ENCODE measurements around the gene GRAMD2A. TPM values are rescaled to one million over a fixed set of nuclear protein-coding genes. Genes with fewer than 3 reads are reported as not detected.

GRAMD2A gene
- polyA plus RNA-seq, 4 donors = 6.4 to 10.0 (median 7.9) TPM

DNA sequence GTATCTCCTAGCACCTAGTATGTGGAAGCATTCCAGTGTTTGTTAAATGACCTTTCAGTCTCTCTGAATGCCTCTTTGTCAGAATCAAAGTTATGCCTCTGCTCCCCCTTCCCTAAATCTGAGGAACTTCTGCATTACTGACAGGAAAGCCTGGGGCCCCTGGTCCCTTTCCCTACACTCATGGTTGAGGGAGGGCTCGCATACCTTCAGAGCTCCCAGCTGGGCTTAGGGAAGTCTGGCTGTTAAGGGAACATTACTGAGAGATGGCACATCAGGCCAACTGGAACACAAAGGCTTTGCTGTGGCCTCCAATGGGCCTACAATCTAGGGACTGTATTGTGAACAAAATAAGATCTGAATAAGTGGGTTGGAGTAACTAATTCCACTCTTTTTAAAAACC lies 23.1 kb upstream of the GRAMD2A start:
- no peak for DNase-seq (ENCODE audit: low read depth in 4 of 4, low spot score in 3 of 4)

DNA sequence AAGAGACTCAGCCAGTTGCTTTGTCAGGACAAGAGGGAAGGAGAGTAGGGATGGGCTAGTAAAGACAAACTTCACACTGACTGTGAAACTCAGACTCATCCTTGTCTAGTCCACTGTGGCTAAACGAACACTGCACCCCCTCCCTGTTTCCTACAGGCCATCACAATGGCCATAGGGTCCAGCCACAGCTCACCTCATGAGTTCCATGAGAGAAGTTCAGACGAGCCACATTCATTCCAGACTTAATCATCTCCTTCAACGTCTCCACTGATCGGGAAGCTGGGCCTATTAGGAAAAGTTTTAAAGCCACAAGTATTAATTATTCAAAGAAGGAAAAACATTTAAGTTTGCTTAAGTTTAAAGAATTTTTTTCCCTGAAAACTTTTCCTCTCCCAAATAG lies 19.6 kb upstream of the GRAMD2A start:
- no peak for DNase-seq (ENCODE audit: low read depth in 4 of 4, low spot score in 3 of 4)

DNA sequence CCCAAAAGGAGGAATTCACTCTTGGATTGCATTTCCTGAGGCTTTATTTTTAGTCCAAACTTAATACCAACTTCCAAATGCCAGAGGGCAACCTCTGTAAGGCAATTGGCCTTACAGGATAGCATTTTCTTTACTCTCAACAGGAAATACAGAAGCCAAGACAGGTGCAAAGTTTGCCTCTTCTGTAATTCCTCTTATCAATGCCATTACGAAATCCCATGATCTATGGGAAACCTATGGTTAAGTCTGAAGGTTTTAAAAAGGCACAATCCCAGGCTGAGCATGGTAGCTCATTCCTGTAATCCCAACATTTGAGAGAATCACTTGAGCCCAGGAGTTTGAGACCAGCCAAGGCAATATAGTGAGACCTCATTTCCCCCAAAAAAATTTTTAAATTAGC lies 18.5 kb upstream of the GRAMD2A start:
- DNase-seq (ENCODE audit: low read depth in 4 of 4, low spot score in 3 of 4) = no peak

DNA sequence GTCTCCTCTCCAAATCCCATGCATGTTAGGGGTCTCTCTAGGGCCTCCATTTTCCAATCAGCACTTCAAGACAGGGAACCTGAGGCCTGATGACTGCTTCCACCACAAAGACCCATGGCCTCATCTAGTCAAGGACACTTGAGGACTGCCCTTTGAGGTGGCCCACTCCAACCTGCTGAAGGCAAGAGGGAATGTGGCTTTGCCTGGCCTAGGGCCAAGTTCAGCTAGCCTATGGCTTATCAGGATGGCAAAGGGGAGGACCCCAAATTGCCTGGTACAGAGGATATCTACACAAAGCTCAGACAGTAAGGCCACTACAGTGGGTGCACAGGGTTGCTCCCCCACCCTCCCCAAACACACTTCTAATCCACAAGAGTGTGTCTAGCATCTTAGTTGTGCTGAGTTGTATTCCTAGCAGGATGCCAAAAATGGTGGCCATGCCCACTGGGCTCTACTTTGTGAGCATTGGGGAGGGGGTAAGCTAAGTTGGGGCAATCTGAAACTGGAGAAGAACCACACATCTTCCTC lies 10.0 kb upstream of the GRAMD2A start:
- no peak for DNase-seq (ENCODE audit: low read depth in 4 of 4, low spot score in 3 of 4)

DNA sequence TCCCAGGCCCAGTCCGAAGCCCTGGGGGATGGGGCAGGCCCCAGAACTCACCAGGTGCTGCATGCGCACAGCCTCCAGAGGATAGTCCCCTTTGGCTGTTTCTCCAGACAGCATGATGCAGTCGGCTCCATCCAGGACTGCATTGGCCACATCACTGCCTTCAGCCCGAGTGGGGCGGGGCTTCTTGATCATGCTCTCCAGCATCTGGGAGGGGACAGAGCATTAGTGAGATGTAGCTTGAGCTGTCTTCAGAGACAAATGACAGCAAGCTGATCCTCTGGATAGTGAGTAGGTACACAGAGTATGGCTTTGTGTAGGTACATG lies 9.1 kb upstream of the GRAMD2A start:
- no peak for DNase-seq (ENCODE audit: low read depth in 4 of 4, low spot score in 3 of 4)

DNA sequence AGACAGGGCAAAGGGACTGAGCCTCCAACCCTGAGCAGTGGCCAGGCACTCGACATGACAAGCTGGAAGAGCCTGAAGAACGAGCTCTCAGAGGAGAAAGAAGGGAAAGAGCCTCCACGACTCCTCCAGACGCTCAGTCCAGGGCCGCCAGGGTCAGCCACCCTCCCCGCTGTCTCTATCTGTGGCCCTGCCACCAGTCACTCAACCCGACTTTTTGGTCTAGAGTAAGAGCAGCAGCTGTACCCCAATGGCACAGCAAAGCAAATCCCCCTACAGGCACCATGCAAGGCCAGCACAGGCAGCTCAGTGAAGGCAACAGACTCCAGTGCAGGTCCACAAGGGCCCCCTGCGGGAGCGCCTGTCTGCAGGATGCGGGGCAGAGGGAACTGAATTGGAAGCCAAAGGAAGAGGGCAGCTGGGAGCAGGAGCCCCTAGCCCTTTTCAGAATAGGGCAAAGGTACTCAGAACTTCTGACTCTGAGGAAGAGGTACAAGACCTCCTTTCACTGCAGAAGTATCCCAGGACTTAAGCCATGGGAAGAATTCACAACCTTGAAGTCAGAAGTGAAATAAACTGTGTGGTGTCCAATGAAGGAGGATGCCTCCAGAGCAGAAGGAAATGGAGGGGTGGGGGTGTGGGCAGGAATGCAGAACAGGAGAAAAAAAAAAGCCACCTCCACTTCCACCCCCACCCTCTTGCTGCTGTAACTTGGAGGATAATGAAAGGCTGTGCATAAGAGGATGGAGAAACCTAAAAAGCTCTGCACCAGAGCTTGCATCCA lies 8.5 kb upstream of the GRAMD2A start:
- DNase-seq (ENCODE audit: low read depth in 4 of 4, low spot score in 3 of 4) = no peak

DNA sequence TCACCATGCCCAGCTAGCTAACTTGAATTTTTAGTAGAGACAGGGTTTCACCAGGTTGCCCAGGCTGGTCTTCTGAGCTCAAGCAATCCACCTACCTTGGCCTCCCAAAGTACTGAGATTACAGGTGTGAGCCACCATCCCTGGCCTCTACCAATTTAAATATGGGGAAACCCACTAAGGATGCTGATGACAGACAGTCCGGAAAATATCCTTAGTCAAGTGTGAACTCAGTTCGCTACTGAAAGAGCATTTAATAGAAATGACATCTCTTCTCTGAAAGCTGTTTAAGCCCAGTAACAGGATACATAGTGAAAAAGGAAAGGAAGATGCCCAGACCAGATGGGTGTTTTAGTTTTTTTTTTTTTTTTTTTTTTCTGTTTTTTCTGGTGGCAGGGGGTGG lies 7.7 kb upstream of the GRAMD2A start:
- DNase-seq (ENCODE audit: low read depth in 4 of 4, low spot score in 3 of 4) = no peak

DNA sequence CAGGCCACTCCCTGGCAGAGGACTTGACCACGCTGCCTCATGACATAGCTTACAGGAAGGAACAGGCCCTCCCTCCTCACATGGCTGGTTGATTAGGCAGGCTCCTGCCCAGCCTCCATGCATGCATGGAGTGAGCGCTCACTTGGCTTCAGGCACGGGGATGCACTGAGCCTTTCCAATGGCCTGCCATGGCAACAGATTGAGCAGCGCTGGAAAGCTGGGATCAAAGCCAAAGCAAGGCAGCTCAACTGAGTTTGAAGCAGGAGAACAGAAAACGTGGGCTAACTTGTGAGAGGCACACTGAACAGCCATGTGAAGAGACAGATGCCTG lies 5.9 kb upstream of the GRAMD2A start:
- DNase-seq (ENCODE audit: low read depth in 4 of 4, low spot score in 3 of 4) = no peak

DNA sequence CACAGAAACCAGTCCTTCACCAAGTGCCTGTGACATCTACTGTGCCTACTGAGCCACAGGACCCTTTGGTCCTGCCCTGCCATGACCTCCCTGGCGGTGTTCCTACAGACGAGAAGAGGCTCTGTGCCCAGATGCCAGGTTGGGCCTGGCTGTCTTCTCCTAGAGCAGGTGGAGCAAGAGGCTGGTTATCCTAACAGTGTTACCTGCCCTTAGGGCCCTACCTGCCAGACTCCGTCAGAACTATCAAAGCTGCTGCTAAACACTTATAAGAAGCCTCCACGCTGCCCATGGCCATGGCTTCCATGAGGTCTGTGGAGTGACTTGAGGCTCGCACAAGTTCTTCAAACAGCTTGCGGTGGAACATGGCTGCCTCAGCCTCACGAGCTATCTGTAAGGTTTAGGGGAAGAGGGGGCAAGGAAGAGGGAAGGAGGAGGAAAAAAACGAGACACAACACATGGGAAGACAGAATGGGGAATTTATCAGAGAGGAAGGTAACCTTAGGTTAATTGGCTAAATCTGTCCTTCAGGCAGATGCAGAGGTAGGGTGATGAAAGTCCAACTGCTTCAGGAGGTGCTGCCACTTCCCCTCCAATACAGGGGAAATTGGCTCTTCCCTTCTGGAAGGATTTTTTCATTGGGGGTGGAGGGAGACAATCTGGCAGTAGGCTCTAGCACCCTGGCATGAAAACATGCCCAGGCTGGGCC lies 5.4 kb upstream of the GRAMD2A start:
- no peak for DNase-seq (ENCODE audit: low read depth in 4 of 4, low spot score in 3 of 4)

DNA sequence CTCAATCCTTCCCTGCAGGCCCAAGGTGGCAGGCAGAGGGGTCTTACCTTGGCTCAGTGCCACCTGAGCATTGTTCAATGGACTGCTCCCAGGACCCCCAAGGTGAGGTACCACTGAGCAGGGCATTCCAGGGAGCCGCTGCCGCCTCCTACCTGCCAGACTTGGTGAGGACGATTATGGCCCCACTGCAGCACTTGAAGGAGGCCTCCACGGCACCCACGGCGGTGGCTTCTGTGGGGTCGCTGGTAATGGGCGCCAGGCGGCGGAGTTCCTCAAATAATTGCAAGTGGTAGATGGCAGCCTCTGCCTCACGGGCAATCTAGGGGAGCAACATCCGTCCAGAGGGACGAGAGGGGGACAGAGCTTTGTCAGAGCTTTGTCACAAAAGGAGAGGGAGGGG lies 4.7 kb upstream of the GRAMD2A start:
- no peak for DNase-seq (ENCODE audit: low read depth in 4 of 4, low spot score in 3 of 4)

DNA sequence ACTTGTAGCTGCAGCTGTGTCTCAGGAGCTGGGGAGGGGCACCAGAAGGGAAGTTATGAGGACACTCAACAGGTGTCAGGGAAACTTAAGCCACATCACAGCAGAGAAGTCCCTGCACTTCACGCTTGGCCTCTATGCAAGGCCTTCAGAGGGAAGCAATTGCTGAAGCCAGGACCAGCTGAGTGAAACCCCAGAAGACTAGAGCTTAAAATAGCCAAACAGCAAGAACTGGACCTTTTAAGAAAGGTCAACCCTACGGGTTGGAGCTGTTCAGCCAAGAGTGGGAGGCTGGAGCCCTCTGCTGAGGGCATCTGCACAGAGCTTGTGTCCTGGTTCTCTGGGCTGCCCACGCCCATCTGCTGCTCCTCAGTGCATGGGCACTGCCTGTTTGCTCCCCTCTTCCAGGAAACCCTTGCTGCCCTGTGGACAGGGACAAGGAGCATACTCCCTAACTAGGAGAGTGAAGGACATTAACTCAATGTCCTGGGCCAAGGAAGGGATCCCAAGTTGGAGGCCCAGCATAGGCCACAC lies 3.9 kb upstream of the GRAMD2A start:
- DNase-seq (ENCODE audit: low read depth in 4 of 4, low spot score in 3 of 4) = no peak

DNA sequence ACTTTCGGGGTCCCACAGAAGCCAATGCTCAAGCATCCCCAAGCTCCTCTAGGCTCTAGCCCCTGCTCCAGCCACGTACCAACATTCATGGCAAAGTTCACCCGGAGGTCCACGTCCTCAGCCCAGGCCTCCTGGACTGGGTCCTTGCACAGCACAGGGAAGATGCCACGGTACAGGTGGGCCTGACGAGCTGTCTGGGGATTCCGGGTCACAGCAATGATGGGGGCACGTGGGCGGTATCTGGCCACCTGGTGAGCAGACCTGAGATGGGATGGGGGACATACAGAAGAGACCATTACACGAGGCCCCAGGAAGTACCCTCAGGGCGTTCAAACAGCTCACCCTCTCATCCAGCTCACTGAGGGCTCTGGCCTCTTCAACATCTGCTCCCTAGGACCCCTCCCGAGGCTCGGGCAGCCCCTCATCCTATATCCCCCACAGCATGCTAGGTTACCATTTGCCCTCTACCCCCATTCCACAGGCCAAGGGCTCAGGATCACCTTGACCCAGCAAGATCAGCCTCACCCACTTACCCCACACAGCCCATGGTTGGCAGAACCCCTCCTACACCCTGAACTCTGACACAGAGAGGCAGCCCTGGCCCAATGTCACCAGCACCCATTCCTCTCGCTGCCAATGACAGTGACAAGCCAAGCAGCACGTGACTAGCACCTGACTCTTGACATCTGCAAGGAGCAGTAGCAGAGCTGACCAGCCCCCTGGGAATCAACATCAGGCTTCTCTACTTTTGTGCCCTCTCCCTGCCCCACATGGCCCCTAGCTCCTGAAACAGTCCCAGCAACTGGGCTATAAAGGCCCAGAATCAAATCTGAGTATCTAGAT lies 3.0 kb upstream of the GRAMD2A start:
- DNase-seq (ENCODE audit: low read depth in 4 of 4, low spot score in 3 of 4) = no peak

DNA sequence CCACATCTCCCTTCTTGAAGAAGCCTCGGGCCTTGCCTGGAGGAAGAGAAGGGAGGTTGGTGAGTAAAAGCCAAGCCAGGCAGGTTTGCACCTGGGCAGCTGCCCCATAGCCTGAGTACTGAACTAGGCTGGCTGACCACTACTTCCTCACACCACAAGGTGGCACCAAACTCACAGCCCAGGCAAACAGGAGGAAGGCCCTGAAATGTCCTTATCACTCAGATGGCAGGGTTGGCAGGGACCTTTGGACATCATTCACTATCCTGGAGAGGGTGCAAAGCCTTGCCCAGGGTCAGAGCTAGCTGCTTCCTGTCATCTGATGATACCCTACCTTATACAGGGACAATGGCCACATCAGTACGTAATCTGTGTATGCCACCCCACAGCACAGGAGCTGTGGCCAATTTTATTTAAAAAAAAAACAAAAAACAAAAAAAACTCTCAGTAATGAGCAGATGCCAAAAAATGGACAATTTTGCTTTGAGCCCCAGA lies 2.2 kb upstream of the GRAMD2A start:
- peak in 2 of 4 donors; percentile 63 for DNase-seq (ENCODE audit: low read depth in 4 of 4, low spot score in 3 of 4)

DNA sequence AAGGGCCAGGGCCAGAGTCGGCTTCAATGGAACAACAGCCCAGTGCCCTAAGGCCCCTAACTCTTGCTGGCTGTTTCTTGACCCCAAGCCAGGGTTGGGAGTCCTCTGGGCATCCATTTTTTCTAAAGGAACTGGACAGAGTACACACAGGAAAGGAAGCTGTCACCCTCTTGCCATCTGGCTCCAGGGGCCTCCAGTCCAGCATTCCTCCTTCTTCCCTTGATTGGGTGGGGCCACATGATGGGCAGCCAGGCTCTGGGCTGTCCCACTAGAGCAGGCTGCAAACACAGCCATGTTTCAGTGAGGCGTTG lies 1.6 kb upstream of the GRAMD2A start:
- DNase-seq (ENCODE audit: low read depth in 4 of 4, low spot score in 3 of 4) = no peak

DNA sequence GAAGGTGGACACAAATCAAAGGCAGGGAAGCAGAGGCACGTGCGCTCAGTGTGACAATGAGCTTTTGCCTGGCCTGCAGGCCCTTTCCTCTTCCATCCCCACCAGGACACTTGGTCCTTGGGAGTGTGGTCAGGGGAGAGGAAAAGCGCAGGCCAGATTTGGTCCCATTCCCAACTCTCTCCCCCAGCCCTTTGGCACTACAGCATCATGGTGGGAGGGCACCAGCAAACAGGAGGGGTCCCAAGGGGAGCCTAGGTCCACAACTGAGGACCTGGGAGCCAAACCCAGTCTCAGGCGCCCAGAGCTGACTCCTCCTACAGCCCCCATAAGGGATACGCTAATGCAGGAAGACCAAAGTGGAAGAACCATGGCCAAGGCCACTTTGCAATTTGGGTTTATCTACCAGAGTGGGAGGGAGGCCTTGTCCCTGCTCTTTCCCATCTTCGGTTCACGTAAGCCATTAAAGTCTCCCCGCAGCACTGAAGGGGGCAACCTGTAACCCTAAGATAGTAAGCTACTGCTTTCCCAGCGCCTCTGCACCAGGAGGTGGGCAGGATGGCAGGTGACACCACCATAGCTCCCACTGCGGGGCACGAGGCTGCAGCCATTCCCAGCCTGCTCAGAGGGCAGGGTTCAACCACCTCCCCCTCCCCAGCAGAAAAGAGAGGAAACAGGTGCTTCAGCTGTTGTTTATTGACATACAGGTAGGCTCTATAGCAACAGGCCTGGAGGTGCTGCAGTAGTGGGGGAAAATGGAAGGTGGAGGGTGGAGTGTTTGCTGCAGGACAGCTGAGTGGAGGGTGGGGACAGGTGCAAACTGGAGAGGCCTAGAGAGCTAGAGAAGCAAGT lies 993 bp upstream of the GRAMD2A start:
- DNase-seq (ENCODE audit: low read depth in 4 of 4, low spot score in 3 of 4) = no peak

DNA sequence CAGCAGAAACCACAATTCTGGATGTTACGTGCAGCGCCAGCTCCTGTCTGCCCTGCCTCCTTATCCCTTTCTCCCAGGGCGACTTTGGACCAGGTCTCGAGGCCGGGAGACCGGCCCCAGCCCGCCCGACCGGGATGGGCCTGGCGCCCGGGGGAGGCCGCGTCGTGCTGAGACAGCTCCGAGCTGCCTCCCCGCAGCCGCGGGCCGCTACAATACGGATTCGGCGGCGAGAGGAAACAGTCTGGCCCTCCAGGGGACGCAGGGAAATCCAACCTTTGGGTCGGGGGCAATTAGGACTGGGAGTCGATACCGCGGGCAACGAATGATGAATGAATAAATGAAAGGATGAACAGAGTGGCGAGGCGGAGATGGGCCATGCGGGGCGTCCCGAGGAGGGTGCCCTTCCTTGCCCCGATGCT lies 537 bp downstream of the GRAMD2A start:
- no peak for DNase-seq (ENCODE audit: low read depth in 4 of 4, low spot score in 3 of 4)

DNA sequence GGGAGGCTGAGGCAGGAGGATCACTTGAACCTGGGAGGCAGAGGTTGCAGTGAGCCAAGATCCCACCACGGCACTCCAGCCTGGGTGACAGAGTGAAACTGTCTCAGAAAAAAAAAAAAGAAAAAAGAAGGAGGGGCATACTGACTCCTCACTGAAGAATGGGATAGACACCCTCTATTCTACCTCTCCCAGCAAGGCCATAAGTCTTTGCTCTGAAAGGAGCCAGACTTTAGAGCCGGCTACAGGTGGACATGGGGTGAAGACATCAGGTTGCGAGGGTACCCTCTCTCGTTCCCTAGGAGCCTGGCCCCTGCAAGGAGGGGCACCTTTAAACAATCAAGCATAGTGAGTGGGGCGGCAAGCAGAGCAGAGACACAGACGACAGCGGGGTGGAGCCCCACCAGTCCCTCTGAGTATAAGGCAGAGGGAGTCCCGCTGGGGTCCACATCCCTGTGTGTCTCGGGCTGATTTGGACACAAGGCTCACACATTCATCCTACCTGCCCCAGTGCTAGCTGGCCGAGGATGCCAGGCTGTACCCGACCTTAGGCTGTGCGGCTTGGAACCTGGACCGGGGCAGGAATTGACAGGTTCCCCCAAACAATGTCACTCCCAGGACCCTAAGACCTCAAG lies 1.1 kb downstream of the GRAMD2A start:
- no peak for DNase-seq (ENCODE audit: low read depth in 4 of 4, low spot score in 3 of 4)

DNA sequence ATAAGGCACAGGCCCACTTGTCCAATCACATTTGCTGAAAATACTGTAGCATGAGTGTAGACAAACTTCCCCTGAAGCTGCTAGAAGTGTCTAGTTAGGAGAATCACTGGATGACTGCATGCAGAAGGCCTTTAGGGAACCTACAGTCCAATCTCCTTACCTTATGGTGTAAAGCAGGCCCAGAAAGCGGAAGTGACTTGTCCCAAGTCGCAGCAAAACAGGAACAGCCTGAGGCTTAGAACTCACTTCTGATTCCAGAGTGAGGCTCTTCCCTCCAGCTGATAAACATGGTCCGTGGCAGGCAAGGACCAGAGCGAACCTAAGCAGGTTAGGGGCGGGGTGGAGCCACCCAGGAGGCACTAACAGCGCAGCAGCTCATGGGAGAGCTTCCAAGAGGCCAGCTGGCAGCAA lies 2.5 kb downstream of the GRAMD2A start:
- no peak for DNase-seq (ENCODE audit: low read depth in 4 of 4, low spot score in 3 of 4)

DNA sequence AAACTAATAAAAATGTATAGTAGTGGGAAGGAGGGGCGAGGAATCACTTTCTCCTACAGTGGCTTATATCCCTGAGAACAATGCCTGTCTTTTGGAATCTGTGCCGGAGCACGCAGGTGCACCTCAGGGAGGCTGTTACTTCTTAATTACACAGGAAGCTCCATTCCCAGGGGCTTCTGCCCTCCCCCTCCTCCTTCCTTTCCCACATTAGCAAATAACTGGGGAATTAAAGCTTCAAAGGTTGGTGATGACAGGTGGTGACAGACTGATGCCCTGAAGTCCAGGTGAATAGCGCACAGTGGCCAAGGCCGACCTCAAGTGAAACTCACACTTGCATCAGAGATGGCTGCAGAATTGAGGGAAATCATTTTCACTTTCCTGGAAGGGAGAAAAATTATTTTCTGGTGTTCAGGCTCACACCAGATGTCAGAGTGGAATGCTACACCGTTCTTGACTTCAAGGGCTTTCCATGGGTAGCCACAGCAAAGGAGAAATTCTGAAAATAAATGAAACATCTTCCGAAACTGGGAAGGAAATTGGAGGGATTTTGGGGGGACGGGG lies 3.7 kb downstream of the GRAMD2A start:
- DNase-seq (ENCODE audit: low read depth in 4 of 4, low spot score in 3 of 4) = no peak

DNA sequence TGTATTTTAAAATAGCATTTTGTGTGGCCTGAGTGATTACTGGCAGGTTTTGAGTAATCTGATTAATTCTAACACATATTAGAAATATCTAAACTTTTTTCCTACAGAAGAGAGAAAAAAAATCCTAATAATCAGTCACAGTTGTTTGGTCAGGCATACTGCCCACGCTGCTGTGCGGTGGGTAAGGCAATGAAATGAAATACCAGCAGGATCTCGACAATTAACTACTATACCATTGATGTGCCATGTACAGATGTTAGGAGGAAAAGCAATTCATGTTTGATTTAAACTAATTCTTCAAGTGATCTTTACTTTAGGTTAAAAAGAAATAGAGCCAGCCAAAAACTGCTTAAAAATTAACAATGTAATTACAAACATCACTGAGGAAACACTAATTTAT lies 5.2 kb downstream of the GRAMD2A start:
- DNase-seq (ENCODE audit: low read depth in 4 of 4, low spot score in 3 of 4) = no peak
